NCI-H510A (cell line): ENCODE measurements around the gene SLC25A21.
A peak's percentile ranks its signal among the peaks of the same experiment; 100 is the strongest.

Experiments
- DNase-seq: peaks from one replicate; lab custom pipeline; 2025; lab: John Stamatoyannopoulos, UW

SLC25A21 gene

GRCh38 chr14:36661506-36662257 lies 510.7 kb downstream of the SLC25A21 start, which contains the start of gene PAX9:
TSS of gene PAX9 (plus strand) at chr14:36661860. CDS start at chr14:36662090, 230 bp downstream.
- DNase-seq: peak; percentile 95

DNA sequence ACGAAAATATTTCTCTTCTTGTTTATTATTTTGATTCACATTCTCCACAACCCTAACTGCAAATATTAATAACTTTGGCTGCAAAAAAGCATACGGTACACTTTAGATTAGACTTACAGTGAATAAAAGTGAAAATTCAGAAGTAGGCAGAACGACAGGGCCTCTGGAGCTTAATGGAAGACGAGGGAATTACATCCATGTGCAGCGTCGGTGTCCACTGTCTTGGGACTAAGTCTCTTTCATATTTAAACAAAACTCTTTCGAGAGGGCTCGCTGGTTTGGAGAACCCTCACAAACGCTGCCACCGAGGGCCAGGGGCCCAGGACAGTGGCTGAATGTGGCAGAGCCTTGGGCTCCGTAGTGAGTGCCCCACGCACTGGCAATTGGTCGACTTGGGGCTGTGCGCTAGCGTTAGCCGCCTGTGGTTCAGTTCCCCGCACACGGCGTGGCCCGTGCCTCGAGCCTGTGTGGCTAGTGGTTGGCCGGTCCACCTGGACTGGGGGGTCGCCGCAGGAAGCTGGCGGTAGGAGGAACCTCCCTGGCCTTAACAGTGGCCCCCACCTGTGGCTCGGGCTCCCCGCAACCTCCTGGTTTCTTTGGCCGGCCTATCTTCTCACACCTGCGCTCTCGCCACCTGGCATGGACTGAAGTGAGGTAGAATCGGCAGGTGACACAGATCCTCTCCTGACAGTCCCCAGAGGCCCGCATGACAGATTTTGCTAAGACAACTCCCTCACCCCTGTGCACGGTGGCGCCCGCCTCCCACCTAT lies 511.5 kb downstream of the SLC25A21 start:
- DNase-seq: peak; percentile 72

- DNase-seq: no peak
Measured at GRCh38 chr14:36659822-36660735, 512.3 kb downstream of the SLC25A21 start.

DNA sequence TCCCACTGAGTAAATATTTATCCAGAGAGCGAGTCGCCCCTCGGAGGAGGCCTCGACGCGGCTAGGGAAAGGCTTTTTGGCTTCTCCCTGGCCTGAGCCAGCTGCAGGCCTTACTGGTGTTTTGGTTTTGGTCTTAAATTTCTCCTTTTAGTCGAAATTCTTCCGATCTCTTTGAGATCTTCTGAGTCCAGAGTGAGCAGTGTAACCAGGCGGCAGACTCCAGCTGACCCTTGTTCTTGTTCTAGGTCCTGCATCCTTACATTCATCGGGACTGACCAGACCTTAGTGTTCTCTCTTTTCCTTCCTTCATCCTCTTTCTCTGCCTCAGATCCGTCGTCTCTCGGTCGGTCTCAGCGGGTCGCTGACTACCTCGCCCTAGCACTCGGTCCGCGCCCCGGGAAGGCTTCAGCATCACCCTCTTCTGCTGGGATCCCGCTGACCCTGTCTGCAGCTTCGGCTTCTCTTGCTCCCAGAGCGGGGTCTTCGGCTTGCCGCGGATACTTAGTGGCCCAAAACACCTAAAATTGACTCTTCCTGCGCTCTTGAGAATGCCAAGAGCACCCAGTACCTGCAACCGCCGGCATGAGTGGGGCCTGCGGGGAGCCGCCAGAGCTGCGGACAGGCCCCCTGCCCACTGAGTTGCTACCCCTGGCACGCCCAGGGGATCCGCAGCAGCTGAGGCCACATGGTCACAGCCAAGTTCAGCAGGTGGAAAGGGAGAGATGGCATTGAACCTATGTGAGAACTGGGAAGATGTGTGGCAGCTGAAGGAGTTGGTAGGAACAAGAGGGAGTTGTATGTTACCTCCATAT lies 513.2 kb downstream of the SLC25A21 start:
- no peak for DNase-seq

- peak; percentile 22 for DNase-seq
Measured at GRCh38 chr14:36658123-36659009, 514.0 kb downstream of the SLC25A21 start.

- DNase-seq: peak; percentile 26
Measured at GRCh38 chr14:36657399-36658122, 514.8 kb downstream of the SLC25A21 start.

DNA sequence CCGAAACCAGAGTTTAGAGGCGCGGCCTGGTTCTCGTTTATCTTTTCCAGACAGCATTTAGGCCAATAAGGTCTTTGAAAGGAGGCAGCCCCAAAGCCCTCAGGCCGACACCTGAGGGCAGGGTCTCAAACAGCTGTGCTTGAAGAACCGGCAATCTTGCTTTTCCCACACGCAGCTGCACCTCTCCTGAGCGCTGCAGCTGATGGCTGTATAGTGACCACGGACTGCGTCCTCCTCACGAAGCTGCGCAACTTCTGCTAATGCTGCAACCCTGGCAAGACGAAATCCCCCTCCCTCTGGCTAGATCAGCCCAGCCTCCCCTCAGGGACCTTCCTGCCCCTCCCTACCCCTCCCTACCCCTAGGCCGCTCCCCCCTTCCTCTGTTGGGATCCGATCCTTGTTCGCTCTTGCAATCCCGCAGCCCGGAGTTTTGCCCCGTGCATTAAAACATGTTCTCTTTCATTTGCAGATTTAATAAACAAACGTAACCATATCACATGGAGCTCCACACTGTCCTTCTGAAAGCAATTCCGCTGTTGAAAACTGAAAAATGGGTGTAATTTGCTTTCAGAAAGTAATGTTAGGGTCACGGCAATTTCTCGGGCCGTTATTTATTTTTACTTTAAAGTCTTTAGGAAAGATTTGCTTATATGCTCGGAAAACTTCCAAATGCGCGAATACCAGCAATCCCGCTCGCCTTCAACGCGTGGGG lies 515.6 kb downstream of the SLC25A21 start:
- no peak for DNase-seq

DNA sequence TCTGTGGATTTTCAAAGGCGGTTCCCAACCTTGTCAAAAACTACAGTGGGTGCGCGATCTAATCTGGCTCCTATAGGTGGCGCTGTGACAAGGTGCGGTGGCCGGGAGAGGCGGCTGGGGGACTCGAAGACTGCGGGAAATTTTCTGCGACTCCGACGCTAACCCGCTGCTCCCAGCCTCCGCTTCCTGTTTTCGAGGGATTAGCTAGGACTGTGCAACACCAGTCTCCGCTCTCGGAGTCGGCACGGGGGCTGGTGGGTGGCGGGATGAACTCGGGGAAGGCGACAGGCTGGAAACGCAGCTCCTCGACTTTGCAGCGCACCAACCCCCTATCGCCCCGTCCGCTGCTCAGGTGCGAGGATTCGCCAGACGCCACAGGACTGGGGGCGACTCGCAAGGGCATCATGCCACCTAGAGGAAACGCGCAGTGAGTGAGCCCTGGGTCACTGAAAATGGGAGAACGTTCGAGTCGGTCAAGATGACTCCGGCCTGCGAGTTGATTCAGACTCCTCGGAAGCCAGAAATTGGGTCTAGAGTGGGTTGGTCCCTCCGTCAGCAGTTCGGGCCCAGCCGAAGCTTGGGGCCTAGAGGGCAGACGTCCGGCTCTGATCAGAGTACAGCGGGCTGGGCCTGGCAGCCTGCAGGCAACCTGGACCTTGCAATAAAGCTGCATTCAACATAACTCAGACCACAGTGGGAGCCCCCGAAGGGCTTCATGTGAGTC lies 516.3 kb downstream of the SLC25A21 start:
- DNase-seq: no peak

DNA sequence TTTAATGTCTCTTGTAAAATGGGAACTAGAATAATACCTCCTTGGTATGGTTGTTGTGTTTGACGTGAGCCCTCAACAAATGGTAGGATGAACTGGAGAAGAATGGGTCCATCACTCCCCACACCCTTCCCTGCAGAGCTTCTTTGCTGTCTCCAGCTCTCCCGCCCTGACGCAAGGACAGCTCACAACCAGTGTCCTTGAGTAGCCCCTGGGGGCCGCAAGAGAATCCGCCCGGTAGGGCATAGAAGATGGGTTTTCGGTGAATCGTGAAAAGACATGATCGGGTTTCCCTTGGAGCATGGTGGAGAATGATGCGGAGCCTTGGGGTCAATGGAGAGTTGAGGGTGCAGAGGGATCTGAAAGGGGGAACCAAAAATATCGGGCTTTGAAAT lies 516.8 kb downstream of the SLC25A21 start:
- DNase-seq: no peak

- no peak for DNase-seq
Measured at GRCh38 chr14:36654794-36655381, 517.5 kb downstream of the SLC25A21 start.

DNA sequence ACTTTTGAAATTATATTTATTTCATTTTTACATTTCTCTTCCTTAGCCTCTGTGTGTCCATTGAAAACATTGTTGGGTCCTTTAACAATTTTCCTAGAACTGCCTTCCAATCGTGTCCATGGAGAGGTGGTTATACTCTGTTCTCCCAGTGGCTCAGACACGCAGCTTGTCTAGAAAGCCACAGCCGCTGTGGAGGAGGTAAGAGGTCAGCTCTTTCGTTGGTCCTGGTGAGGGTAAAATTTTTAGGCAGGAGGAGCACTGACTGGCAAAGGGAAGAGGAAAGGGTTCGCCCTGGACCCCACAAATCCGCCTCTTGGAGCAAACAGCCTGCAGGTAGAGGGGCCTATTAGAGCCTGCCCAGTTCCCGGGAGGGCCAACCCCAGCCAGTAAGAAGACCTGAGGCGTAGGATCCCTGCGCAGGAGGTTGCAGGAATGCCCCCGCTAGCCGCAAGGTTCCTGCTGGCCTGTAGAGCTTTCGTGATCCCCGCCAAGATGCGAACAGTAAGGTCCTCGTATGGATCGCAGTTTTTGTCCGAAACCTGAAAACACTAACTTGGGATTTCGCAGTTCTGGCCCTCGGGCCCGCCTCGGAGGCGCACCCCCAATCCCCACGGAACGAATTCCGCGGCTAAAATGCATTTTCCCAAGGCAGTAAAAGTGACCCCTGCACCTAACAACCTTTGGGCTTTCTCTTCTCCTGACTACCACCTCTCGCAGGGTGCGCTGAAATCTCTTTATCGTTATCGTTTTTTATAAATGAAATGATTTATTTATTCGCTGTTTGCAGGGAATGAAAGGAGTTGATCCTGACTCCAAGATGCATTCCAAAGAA lies 518.2 kb downstream of the SLC25A21 start:
- DNase-seq: no peak

- no peak for DNase-seq
Measured at GRCh38 chr14:36653413-36653812, 519.0 kb downstream of the SLC25A21 start.

DNA sequence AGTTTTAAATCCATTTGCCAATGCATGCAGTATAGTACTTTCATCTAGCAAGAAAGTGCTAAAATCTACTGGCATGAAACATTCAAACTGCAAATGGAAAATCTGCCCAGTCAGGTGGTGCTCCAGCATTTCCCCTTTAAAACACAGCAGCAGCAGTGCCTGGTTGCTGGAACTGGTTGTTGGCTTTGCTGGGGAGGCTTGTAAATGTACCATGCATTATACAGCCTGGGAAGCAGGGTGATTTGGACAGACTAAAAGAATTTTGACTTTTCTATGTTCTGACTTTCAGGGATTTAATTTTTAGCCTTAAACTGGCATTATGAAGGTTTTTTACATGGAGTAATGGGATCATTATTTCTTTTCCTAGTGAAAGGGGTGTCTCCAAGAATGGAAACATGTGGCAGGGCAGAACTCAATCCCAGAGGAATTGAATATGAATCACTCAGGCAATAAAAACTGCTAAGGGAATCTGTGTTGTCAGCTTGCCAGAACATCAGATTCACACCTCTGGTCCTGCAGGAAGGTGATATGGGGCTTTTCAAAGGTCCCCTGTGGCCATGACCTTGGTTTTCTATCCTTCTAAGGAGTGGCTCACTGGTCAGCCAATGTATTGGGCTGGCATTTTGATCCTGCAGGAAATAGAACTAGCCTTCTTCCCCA lies 519.7 kb downstream of the SLC25A21 start:
- no peak for DNase-seq

- DNase-seq: no peak
Measured at GRCh38 chr14:36649872-36650650, 522.3 kb downstream of the SLC25A21 start.
